Body of pancreas (tissue), 4 donors: Measurements from ENCODE around the gene TSPAN15. TPM values are rescaled to one million over a fixed set of nuclear protein-coding genes. Genes with fewer than 3 reads are reported as not detected.

Experiments
- ATAC-seq: fragments of 150-250 bp; one replicate; pipeline ENCODE4 v1.9.1; 2016
- DNase-seq, 4 donors: peaks; one replicate each; pipeline ENCODE4 v3.0.0-alpha.2; 2019
- H3K27ac ChIP-seq, 4 donors: fragments of 200-600 bp; sonication (generic); 1 replicate in 3 of 4; 2 replicates in 1 of 4; pipeline versions ENCODE4 v1.5.1 to v1.6.1; 2016 to 2019; ENCODE audit warnings: mild to moderate bottlenecking in 1 of 4, mixed read lengths in 1 of 4, moderate library complexity in 1 of 4
- H3K27me3 ChIP-seq, 2 donors: fragments of 200-600 bp; sonication (generic); one replicate each; pipeline ENCODE4 v1.6.0; 2016; ENCODE audit warnings: mild to moderate bottlenecking in 1 of 2
- H3K36me3 ChIP-seq, 2 donors: fragments of 200-600 bp; sonication (generic); replicated peaks in 1 of 2; 2 replicates each; pipeline ENCODE4 v1.5.1; 2016; ENCODE audit warnings: low read depth in 2 of 2; ENCODE audit not compliant: insufficient read depth in 1 of 2
- H3K4me1 ChIP-seq: fragments of 200-600 bp; sonication (generic); one replicate; pipeline ENCODE4 v1.6.0; 2016
- H3K4me3 ChIP-seq, 2 donors: fragments of 200-600 bp; sonication (generic); 1 replicate in 1 of 2; 2 replicates in 1 of 2; pipeline ENCODE4 v1.5.1; 2016 to 2019
- H3K9me3 ChIP-seq, 3 donors: fragments of 200-600 bp; sonication (generic); 1 replicate in 2 of 3; 2 replicates in 1 of 3; pipeline ENCODE4 v1.5.1; 2016
- POLR2A ChIP-seq, 3 donors: fragments of 450-650 bp; IDR thresholded peaks; one replicate each; pipeline ENCODE4 v1.6.1; 2016; ENCODE audit warnings: antibody characterized with exemption in 3 of 3, mild to moderate bottlenecking in 2 of 3
- WGBS, 2 donors: methylation state at CpG; one replicate each; pipeline ENCODE4 v1.1.5; 2017; 5-methylcytosine and 5-hydroxymethylcytosine counted together
- intact Hi-C: fragments of 100-400 bp; cut with DNase I; formaldehyde crosslinking; loops from one replicate; pipeline ENCODE4 v1.15.1; 2023
- total RNA-seq, 2 donors: library from RNA; depleted of rRNA; stranded (reverse); fragments of >200 nt; gene quantifications; one replicate each; pipeline ENCODE4 v1.1.0, GENCODE V29; 2016
- TF ChIP-seq, protein P1 (sequence below), 7 experiments: fragments of 450-650 bp in 4 of 7; fragments of 200-600 bp in 3 of 7; sonication (generic) in 3 of 7; IDR thresholded peaks; one replicate each; pipeline ENCODE4 v1.5.1; 2016 to 2019; ENCODE audit warnings: antibody characterized with exemption in 7 of 7

Gene TSPAN15
- total RNA-seq, 2 donors from 2014 or later: 20.0 to 32.0 TPM

DNA sequence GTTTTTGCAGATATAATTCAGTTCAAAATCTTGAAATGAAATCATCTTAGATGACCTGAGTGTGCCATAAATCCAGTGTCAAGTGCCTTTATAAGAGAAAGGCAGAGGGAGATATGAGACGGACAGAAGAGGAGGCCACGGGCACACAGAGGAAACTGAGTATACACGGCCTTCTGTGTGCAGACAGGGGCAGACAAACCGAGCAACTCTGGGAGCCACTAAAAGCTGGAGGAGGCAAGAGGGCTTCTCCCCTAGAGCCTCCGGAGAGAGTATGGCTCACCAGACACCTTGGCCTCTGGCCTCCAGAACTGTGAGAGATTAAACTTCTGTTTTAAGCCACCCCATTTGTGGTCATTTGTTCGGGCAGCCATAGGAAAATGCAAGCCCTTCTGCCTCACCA lies 12.6 kb downstream of the TSPAN15 start:
- no peak overlapping the region for H3K4me3 ChIP-seq
- DNase-seq (no peak), ATAC-seq (no peak)
- intact Hi-C loops: no loop called here
- no peaks in the 10 kb centered on the region for H3K27me3 ChIP-seq
- WGBS, 2 donors: 86 to 87% methylated on average over 6 of the region's 6 CpGs
- peaks cover 51% of the 10 kb centered on the region for H3K4me1 ChIP-seq
- no peaks in the 10 kb centered on the region for H3K9me3 ChIP-seq
- no peaks in the 10 kb centered on the region for H3K36me3 ChIP-seq
- H3K27ac ChIP-seq: peak overlapping the region in 2 of 4 donors; percentile 23 to 38
- TF ChIP-seq POLR2A (IDR thresholded peaks at IDR 0.05): no peak
- TF ChIP-seq, protein P1, sequence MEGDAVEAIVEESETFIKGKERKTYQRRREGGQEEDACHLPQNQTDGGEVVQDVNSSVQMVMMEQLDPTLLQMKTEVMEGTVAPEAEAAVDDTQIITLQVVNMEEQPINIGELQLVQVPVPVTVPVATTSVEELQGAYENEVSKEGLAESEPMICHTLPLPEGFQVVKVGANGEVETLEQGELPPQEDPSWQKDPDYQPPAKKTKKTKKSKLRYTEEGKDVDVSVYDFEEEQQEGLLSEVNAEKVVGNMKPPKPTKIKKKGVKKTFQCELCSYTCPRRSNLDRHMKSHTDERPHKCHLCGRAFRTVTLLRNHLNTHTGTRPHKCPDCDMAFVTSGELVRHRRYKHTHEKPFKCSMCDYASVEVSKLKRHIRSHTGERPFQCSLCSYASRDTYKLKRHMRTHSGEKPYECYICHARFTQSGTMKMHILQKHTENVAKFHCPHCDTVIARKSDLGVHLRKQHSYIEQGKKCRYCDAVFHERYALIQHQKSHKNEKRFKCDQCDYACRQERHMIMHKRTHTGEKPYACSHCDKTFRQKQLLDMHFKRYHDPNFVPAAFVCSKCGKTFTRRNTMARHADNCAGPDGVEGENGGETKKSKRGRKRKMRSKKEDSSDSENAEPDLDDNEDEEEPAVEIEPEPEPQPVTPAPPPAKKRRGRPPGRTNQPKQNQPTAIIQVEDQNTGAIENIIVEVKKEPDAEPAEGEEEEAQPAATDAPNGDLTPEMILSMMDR (IDR thresholded peaks at IDR 0.05): no peak

DNA sequence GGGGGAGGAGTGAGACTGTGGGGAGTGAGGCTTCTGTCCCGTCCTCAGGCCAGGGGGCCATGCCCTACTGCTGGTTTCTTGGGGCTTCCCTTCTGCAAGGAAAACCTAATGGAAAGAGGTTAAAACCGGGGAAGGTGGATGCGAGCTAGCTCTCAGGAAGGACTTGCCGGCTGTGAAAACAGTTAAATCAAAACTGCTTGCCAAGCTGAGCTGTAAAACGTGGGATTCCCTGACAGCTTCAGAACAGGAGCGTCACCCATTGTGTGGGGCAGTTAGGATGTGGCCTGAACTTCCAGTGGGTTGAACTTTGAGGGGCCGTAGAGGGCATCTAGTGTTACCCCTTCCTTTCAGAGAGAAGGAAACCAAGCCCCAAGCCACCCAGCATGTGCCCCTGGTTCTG lies 13.1 kb downstream of the TSPAN15 start:
- Histone ChIP-seq H3K4me1 (peaks cover 51% of the 10 kb centered on the region), H3K27me3 (no peaks in the 10 kb centered on the region), H3K9me3 (no peaks in the 10 kb centered on the region), H3K4me3 (no peak overlapping the region), H3K36me3 (no peaks in the 10 kb centered on the region), H3K27ac (peak overlapping the region in 2 of 4 donors; percentile 23 to 38)
- intact Hi-C loops: no loop called here
- DNase-seq (no peak), ATAC-seq (no peak)
- TF ChIP-seq, protein P1 (IDR thresholded peaks at IDR 0.05): no peak
- no peak for TF ChIP-seq POLR2A (IDR thresholded peaks at IDR 0.05)
- WGBS, 2 donors: 77 to 80% methylated on average over 7 of the region's 7 CpGs

DNA sequence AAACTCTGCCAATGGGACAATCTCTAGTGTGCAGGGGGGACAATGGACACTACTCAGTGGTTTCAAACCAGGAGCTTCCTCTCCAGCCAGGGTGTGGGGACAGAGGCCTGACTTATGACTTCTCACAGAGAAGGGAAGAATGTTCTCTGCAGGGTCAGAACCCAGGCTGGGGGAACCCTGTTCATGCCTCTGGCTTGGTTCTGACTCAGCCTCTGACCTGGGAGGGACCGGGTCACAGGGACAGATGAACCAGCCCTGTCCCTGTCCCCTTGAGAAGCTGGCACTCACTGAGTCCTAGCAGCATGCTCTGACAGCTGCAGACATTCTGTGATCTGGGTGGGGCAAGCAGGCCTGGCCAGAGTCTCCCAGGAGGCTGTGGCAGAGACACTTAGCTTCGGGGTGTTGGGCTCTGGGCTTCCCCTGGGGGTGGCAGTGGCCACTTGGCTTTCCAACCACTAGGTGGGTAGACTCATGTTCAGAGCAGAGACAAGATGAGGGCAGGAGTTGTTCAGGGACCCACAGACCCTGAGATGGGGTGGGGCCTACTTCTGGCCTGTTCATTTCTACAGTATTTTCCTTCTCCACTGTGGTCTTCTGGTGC lies 13.6 kb downstream of the TSPAN15 start:
- H3K9me3 ChIP-seq: no peaks in the 10 kb centered on the region
- H3K4me3 ChIP-seq: no peak overlapping the region
- TF ChIP-seq, protein P1 (IDR thresholded peaks at IDR 0.05): no peak
- no peak for TF ChIP-seq POLR2A (IDR thresholded peaks at IDR 0.05)
- 82 to 100% methylated on average over 1 to 2 of the region's 2 CpGs for WGBS, 2 donors
- DNase-seq: peak in 1 of 4 donors; percentile 10
- peak overlapping the region in 2 of 4 donors; percentile 1 to 38 for H3K27ac ChIP-seq
- H3K4me1 ChIP-seq: peaks cover 46% of the 10 kb centered on the region
- no peaks in the 10 kb centered on the region for H3K36me3 ChIP-seq
- H3K27me3 ChIP-seq: no peaks in the 10 kb centered on the region
- intact Hi-C loops: no loop called here
- ATAC-seq: no peak

DNA sequence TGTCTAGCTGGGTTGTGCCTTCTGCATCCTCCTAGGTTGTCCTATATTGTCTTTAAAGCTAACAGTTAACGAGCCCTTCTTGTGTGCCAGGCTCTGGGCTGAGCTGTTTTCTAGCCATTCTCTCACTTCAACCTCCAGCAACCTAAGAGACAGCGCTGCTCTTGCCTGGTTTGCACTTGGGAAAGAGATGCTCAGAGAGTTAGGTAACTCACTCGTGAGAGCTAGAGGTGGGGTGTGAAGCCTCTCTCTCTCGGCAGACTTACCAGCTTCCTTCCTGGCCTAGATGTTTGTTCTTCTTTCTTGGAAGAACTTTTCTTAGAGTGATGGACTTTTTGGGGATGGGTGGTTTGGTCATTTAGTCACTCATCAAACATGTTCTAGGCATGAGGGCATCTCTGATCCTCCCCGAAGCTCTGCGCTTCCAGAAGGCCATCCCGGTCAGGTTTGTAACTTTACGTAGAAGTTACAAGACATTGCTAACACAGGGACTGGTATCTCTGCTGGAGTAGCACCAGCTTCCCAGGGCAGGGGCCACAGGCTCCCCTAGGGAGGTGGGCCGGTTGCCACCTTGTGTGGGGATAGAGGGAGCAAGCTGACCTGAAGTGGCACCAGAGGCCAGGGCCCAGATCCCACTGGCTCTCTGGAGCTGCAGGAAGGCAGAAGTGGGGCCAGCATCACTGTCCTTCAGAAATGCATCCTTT lies 14.3 kb downstream of the TSPAN15 start:
- Histone ChIP-seq H3K27ac (peak overlapping the region in 1 of 4 donors; percentile 38), H3K36me3 (no peaks in the 10 kb centered on the region), H3K9me3 (no peaks in the 10 kb centered on the region), H3K4me3 (no peak overlapping the region), H3K27me3 (no peaks in the 10 kb centered on the region), H3K4me1 (peaks cover 40% of the 10 kb centered on the region)
- 81 to 92% methylated on average over 8 to 9 of the region's 9 CpGs for WGBS, 2 donors
- DNase-seq (no peak), ATAC-seq (no peak)
- intact Hi-C loops: no loop called here
- TF ChIP-seq, protein P1 (IDR thresholded peaks at IDR 0.05): no peak
- no peak for TF ChIP-seq POLR2A (IDR thresholded peaks at IDR 0.05)

DNA sequence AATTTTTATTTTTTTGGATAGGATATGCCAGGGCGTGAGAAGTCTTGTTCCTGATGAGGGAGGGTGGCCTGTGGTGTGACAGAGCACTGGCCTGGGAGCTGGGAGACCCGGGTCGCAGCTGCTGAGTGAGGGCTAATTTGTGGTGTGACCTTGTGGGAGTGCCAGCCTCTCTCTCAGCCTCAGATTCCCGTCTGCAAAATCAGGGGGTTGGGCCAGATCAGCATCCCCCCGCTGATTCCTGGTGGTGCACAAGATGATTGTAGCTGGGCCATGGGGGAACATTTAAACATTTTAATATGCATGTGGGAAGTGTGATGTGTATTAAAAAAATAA lies 14.9 kb downstream of the TSPAN15 start:
- H3K27me3 ChIP-seq: no peaks in the 10 kb centered on the region
- ATAC-seq (no peak), DNase-seq (no peak)
- no peak overlapping the region for H3K4me3 ChIP-seq
- intact Hi-C loops: no loop called here
- peaks cover 38% of the 10 kb centered on the region for H3K4me1 ChIP-seq
- whole genome bisulfite sequencing, 2 donors: 34 to 38% methylated on average over 5 of the region's 5 CpGs
- no peaks in the 10 kb centered on the region for H3K36me3 ChIP-seq
- H3K27ac ChIP-seq: peak overlapping the region in 1 of 4 donors; percentile 15
- TF ChIP-seq, protein P1 (IDR thresholded peaks at IDR 0.05): no peak
- H3K9me3 ChIP-seq: no peaks in the 10 kb centered on the region
